Ovary (tissue), 3 donors: ENCODE measurements around the gene NDUFB11.

Experiments
- CTCF ChIP-seq, 3 donors: fragments of 450-650 bp in 2 of 3; fragments of 200-600 bp in 1 of 3; IDR thresholded peaks; one replicate each; pipeline versions ENCODE4 v1.5.1 to v1.8.0; 2016 to 2022; ENCODE audit warnings: antibody characterized with exemption in 3 of 3, mild to moderate bottlenecking in 1 of 3
- EP300 ChIP-seq: sonication (generic); formaldehyde crosslinking; IDR thresholded peaks from one replicate; pipeline ENCODE4 v1.6.1; 2017; ENCODE audit warnings: antibody characterized with exemption
- POLR2A ChIP-seq: fragments of 450-650 bp; IDR thresholded peaks from one replicate; pipeline ENCODE4 v1.6.1; 2017; ENCODE audit warnings: antibody characterized with exemption, mild to moderate bottlenecking, moderate library complexity
- donor health status: DM: no; HTN: no; CAD: no.

GRCh38 chrX:47174376-47174775 lies 29.9 kb upstream of the NDUFB11 start:
- TF ChIP-seq CTCF (IDR thresholded peaks at IDR 0.05) (no peak), POLR2A (no peak), EP300 (no peak)
